ENCODE data around the gene PTDSS2.

- TF ChIP-seq CTCF (IDR thresholded peaks at IDR 0.05; ENCODE audit: low read depth, low read length) = peak; percentile 36
- no peak for TF ChIP-seq POLR2A (IDR thresholded peaks at IDR 0.05; ENCODE audit: extremely low read depth, insufficient read length)
Measured at GRCh38 chr11:520428-521176, 70.5 kb downstream of the PTDSS2 start.

All from NB4 (cell line).